22Rv1 (cell line): Measurements from ENCODE around the gene KCNA10.

ENCODE experiments used
- ZFX ChIP-seq: fragments of 450-650 bp; IDR thresholded peaks from 2 replicates; pipeline ENCODE4 v1.6.1; 2017; ENCODE audit warnings: antibody characterized with exemption, borderline replicate concordance
- TF ChIP-seq, protein P1 (sequence below): fragments of 450-650 bp; IDR thresholded peaks from 2 replicates; pipeline ENCODE4 v1.5.1; 2017; ENCODE audit warnings: mild to moderate bottlenecking

DNA sequence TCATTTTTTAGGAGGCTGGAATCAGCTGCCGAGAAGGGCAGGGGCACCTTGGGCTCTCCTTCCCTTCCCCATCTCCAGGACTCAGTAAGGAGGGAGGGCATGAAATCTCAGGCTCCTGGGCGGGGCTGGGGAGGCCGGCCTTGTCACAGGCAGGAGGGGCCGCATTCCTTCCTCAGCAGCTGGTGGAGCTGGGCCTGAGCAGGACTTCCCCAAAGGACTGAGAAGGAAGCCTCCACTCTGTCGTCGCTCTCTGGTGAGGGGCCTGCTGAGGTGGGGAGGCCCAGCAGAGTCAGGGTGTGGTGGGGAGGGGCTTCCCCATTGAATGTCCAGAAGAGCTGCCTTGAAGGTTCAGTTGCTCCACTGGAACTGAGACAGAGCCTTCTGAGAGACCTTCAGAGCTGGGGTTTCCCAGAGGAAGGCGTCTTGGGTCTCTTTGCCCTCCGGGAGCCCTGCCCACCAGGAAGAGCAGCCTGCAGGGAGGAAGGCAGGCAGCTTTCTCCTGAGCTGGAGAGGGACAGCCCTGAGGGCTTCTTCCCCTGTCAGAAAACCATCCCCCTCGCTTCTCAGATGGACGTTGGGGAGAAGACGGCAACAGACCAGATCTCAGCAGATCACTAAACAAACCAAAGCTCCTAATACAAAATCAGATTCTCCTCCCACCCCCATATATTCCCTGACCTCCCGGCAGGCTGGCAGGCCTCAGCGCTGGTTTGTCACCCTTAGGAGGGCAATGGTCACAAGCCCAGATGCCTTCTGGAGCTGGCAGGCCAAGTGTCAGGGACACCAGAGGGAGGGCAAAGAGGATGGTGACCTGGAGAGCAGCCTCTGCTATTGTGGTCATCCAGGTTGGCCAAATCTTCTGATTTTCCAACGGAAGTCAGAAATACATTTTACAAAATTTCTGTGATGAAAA lies 10.7 kb downstream of the KCNA10 start:
- TF ChIP-seq, protein P1, sequence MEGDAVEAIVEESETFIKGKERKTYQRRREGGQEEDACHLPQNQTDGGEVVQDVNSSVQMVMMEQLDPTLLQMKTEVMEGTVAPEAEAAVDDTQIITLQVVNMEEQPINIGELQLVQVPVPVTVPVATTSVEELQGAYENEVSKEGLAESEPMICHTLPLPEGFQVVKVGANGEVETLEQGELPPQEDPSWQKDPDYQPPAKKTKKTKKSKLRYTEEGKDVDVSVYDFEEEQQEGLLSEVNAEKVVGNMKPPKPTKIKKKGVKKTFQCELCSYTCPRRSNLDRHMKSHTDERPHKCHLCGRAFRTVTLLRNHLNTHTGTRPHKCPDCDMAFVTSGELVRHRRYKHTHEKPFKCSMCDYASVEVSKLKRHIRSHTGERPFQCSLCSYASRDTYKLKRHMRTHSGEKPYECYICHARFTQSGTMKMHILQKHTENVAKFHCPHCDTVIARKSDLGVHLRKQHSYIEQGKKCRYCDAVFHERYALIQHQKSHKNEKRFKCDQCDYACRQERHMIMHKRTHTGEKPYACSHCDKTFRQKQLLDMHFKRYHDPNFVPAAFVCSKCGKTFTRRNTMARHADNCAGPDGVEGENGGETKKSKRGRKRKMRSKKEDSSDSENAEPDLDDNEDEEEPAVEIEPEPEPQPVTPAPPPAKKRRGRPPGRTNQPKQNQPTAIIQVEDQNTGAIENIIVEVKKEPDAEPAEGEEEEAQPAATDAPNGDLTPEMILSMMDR, result no peak
- no peak for TF ChIP-seq ZFX
